HG02885 (cell line): Measurements from ENCODE around the gene KIR2DL1.
"Not testable (repeated sequence)": the region's sequence is repeated elsewhere in the genome, so short reads cannot be mapped to it uniquely, and the experiment has no call there.

Experiments used
- ATAC-seq: cut with Tn5 transposase; IDR thresholded peaks from one replicate; pipeline ENCODE4 v1.9.1; 2021; ENCODE audit warnings: mild to moderate bottlenecking; ENCODE audit not compliant: unreplicated experiment, poor library complexity

Gene KIR2DL1

GRCh38 chr19:54769646-54770045, at the start of gene KIR2DL1:
Gene KIR2DL1 (plus strand): TSS chr19:54769793. CDS start chr19:54769851, 58 bp downstream.
- ATAC-seq: not testable (repeated sequence)

GRCh38 chr19:54724142-54724541, 45.5 kb upstream of the KIR2DL1 start, which contains the start of gene KIR3DL3:
Gene KIR3DL3 (plus strand): TSS chr19:54724442. CDS start chr19:54724497, 55 bp downstream.
- ATAC-seq: no peak

DNA sequence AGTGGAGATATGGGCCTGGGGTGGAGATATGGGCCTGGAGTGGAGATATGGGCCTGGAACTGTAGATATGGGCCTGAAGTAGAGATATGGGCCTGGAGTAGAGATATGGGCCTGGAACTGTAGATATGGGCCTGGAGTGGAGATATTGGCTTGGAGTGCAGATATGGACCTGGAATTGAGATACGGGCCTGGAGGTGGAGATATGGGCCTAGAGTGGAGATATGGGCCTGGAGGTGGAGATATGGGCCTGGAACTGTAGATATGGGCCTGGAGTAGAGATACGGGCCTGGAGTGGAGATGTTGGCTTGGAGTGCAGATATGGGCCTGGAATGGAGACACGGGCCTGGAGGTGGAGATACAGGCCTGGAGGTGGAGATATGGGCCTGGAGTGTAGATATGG, 44.9 kb upstream of the KIR2DL1 start:
- no peak for ATAC-seq

DNA sequence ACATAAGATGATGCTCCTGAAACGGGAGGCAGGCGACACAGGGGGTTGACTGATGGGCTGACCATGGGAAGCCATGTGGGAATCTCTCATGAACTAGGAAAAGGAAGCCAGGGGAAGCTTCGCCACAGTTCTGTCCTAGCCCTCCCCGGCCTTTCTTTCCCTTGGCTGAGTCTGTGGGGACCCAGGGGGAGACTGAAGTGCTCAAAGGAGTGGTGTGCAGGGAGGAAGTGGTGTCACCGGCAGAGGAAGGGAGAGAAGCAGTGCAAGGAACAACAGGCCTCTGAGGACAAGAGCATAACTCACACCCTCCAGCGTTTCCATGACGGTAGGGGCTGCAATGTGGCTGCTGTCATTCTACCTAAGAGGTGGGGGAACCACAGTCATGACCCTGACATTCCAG, 44.3 kb upstream of the KIR2DL1 start:
- no peak for ATAC-seq

GRCh38 chr19:54727562-54727961, 42.0 kb upstream of the KIR2DL1 start:
- no peak for ATAC-seq

DNA sequence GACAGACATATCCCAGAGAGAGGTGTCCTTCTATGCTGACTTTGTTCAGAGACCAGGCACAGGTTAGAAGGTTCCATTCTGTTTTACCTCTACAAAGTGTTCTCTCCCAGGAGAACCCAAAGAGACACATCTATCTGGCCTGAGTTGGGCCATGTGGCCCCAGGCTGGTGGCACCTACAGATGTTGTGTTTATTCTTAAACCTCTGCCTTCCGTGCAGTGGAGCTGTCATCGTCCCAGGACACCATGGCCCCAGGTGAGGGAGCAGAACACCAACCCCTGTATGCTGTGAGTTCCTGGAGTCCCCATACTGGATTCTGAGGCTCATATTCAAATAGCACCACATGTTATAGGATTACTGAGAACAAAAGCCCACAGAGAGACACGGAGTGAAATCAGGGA, 41.4 kb upstream of the KIR2DL1 start:
- ATAC-seq: no peak

DNA sequence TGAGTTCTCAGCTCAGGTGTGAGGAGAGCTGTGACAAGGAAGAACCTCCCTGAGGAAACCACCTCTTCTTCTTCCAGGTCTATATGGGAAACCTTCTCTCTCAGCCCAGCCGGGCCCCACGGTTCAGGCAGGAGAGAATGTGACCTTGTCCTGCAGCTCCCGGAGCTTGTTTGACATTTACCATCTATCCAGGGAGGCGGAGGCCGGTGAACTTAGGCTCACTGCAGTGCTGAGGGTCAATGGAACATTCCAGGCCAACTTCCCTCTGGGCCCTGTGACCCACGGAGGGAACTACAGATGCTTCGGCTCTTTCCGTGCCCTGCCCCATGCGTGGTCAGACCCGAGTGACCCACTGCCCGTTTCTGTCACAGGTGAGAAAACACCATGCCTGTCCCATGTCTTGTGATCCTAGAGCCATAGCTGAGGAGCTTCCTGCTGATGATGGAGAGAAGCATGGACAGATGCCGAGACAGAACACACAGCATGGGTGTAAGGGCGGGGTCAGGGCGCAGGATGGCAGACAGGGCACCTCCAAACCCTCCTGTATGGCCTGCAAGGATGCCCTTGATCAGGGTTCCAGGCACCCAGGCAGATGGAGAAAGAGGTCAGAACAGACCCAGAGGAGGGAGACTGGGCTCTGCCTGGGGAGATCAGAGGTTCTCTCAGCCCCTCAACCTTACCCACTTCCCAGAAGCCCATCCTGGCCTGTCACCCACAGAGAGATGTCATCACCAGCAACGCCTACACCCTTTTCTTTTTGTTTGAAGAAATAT, 40.0 kb upstream of the KIR2DL1 start:
- ATAC-seq: no peak

DNA sequence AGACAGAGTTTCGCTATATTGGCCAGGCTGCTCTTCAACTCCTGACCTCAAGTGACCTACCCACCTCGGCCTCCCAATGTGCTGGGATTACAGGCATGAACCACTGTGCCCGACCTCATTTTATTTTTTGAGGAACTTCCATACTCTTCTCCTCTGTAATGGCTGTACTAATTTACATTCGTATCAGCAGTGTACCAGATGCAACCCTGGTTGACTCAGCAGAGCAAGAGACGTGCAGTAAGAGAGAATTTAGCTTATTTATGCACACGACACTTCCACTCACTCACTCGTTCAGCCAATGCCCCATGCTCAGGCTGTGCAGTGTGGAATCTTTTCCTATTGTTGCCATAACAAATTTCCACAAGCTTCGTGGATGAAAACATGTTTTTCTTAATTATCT, 38.4 kb upstream of the KIR2DL1 start:
- ATAC-seq: no peak

DNA sequence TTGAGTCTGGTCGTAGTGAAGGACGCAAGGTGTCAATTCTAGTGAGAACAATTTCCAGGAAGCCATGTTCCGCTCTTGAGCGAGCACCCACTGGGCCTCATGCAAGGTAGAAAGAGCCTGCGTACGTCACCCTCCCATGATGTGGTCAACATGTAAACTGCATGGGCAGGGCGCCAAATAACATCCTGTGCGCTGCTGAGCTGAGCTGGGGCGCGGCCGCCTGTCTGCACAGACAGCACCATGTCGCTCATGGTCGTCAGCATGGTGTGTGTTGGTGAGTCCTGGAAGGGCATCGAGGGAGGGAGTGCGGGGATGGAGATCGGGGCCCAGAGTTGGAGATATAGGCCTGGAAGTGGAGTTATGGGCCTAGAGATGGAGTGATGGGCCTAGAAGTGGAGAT, 31.3 kb upstream of the KIR2DL1 start, which contains the start of gene KIR2DL3:
KIR2DL3 (plus strand) TSS at position 208 of the 400 bp plus-strand sequence; CDS start at position 241, 33 bp downstream.
- not testable (repeated sequence) for ATAC-seq

- no peak for ATAC-seq
These were observed 30.9 kb upstream of the KIR2DL1 start for GRCh38 chr19:54738715-54739114.

DNA sequence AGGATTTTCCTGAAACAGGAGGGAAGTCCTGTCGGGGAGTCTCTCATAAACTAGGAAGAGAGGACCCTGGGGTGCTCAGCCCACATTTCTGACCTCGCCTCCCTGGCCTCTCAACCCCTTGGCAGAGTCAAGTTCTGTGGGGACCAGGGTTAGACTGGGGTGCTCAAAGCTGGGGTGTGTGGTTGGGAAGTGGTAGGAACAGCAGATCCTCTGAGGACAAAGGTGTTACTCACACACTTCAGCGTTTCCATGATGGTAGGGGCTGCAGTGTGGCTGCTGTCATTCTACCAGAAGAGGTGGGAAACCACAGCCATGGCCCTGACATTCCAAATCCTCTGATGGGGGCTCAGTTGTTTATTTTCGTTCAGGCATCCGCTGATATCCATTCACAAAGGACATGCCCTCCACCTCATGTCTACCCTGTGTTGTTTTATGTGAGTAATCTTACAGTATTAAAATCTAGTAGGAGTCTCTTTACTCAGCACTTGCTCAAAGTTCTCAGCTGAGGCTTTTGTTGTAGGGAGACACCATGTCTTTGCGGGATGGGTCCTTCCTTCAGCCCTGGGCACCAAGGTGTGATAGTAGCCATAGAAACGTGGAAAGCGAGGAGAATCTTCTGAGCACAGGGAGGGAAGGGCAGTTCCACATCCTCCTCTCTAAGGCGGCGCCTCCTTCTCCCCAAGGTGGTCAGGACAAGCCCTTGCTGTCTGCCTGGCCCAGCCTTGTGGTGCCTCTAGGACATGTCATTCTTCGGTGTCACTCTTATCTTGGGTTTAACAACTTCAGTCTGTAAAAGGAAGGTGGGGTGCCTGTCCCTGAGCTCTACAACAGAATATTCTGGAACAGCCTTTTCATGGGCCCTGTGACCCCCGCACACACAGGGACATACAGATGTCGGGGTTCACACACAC, 29.8 kb upstream of the KIR2DL1 start:
- ATAC-seq: no peak

- not testable (repeated sequence) for ATAC-seq
These were observed 27.6 kb upstream of the KIR2DL1 start for GRCh38 chr19:54741950-54742349.

DNA sequence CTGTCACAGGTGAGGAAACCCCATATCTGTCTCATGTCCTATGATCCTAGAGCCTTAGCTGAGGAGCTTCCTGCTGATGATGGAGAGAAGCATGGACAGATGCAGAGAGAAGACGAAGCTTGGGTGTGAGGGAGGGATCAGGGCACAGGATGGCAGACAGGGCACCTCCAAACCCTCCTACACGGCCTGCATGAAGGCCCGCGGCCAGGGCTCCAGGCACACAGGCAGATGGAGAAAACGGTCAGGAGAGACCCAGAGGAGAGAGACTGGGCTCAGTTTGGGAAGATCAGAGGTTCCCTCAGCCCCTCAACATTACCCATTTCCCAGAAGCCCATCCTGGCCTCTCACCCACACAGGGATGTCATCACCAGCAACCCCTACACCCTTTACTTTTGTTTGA, 25.5 kb upstream of the KIR2DL1 start:
- ATAC-seq: not testable (repeated sequence)

- not testable (repeated sequence) for ATAC-seq
These were observed 21.8 kb upstream of the KIR2DL1 start for GRCh38 chr19:54747614-54748322.

- ATAC-seq: not testable (repeated sequence)
These were observed 19.3 kb upstream of the KIR2DL1 start for GRCh38 chr19:54750276-54750675.

DNA sequence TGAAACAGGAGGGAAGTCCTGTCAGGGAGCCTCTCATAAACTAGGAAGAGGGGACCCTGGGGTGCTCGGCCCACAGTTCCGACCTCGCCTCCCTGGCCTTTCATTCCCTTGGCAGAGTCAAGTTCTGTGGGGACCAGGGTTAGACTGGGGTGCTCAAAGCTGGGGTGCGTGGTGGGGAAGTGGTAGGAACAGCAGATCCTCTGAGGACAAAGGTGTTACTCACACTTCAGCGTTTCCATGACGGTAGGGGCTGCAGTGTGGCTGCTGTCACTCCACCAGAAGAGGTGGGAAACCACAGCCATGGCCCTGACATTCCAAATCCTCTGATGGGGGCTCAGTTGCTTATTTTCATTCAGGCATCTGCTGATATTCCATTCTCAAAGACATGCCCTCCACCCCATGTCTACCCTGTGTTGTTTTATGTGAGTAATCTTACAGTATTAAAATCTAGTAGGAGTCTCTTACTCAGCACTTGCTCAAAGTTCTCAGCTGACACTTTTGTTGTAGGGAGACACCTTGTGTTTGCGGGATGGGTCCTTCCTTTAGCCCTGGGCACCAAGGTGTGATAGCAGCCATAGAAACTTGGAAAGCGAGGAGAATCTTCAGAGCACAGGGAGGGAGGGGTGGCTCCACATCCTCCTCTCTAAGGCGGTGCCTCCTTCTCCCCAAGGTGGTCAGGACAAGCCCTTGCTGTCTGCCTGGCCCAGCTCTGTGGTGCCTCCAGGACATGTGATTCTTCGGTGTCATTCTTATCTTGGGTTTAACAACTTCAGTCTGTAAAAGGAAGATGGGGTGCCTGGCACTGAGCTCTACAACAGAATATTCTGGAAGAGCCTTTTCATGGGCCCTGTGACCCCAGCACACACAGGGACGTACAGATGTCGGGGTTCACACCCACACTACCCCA, 13.1 kb upstream of the KIR2DL1 start:
- not testable (repeated sequence) for ATAC-seq

DNA sequence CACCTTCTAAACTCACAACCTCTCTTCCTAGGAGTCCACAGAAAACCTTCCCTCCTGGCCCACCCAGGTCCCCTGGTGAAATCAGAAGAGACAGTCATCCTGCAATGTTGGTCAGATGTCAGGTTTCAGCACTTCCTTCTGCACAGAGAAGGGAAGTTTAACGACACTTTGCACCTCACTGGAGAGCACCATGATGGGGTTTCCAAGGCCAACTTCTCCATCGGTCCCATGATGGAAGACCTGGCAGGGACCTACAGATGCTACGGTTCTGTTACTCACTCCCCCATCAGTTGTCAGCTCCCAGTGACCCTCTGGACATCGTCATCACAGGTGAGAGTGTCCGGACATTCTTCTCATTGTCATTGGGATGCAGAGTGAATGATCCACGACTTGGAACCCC, 11.0 kb upstream of the KIR2DL1 start:
- ATAC-seq: not testable (repeated sequence)

DNA sequence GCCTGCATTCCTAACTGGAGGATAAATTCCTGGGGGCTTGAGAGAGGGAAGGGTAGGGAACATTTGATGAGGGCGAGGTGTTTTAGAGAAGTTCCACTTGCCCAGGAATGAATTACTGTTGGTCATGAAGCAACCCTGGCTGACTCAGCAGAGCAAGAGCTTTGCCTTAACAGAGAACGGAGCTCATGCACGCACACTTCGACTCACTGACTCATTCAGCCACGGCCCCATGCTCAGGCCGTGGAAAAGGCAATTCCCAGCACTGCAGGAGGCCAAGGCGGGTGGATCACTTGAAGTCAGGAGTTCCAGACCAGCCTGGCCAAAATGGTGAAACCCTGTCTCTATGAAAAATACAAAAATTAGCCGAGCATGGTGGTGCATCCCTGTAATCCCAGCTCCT, 5.4 kb upstream of the KIR2DL1 start:
- ATAC-seq: not testable (repeated sequence)

DNA sequence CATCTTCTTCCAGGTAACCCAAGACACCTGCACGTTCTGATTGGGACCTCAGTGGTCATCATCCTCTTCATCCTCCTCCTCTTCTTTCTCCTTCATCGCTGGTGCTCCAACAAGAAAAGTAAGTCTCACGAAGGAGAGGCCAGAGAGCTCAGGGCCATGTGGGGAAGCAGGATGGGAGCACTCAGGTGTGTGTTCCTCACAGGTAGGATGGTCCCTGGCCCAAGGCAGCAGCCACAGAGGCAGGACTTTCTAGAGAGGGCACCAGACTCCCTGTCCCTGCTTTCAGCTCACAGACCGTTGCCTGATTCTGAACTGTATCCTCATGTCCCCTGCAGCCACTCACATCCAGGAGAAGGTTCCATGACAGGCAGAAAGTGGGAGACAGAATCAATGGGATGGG, 3.1 kb upstream of the KIR2DL1 start:
- ATAC-seq: not testable (repeated sequence)
